ENCODE data around the gene TOMM20. TPM values are rescaled to one million over a fixed set of nuclear protein-coding genes. Genes with fewer than 3 reads are reported as not detected.

The TOMM20 gene
- total RNA-seq, 1 experiment from 2014 or later, result 184 TPM

- Histone ChIP-seq H3K27me3 (ENCODE audit: insufficient read depth, low read length) (no peaks in the 10 kb centered on the region), H3K9ac (ENCODE audit: low read length) (no peak overlapping the region), H3K9me3 (ENCODE audit: control insufficient read depth in 1 of 2, insufficient read depth in 1 of 2, low read depth in 1 of 2, low read length in 2 of 2) (no peaks in the 10 kb centered on the region), H3K4me3 (replicated peaks in 1 of 2; ENCODE audit: low read depth in 1 of 2, low read length in 2 of 2) (no peak overlapping the region), H3K4me1 (ENCODE audit: control insufficient read depth in 1 of 2, insufficient read depth in 2 of 2, low read length in 2 of 2) (no peaks in the 10 kb centered on the region), H3K36me3 (ENCODE audit: control insufficient read depth in 1 of 2, insufficient read depth in 2 of 2, low read length in 2 of 2) (peaks cover 17 to 35% of the 10 kb centered on the region in 2 experiments; a peak in 3 of 4 replicates), H3K79me2 (ENCODE audit: insufficient read depth, low read length) (no peaks in the 10 kb centered on the region), H3K27ac (ENCODE audit: low read depth, low read length) (no peak overlapping the region), H2AFZ (ENCODE audit: low read depth, low read length, poor library complexity, severe bottlenecking) (no peak overlapping the region), H3K4me2 (ENCODE audit: low read length) (no peak overlapping the region), H3K9me2 (ENCODE audit: insufficient read depth) (no peaks in the 10 kb centered on the region), H4K20me1 (ENCODE audit: insufficient read depth) (peaks cover 3% of the 10 kb centered on the region; the same call in 1 of the 2 replicates)
- ChIA-PET POLR2A (no interaction called here), CTCF (no interaction called here), RAD21 (ENCODE audit: low non-redundant PET in 1 of 2, low total read pairs in 2 of 2, uncharacterized antibody in 2 of 2, unreplicated experiment in 2 of 2) (no interaction called here)
- intact Hi-C loops (cut with micrococcal nuclease), result no loop called here
- TF ChIP-seq SP1 (IDR thresholded peaks at IDR 0.05; ENCODE audit: low read depth) (no peak), RAD21 (IDR thresholded peaks at IDR 0.05; ENCODE audit: low read depth) (no peak), CBX3 (IDR thresholded peaks at IDR 0.05; ENCODE audit: low read depth) (no peak), YY1 (IDR thresholded peaks at IDR 0.05; ENCODE audit: extremely low read depth, insufficient replicate concordance, low read depth, low read length) (no peak), ATF3 (IDR thresholded peaks at IDR 0.05) (no peak), SRF (IDR thresholded peaks at IDR 0.05; ENCODE audit: low read depth) (no peak), EZH2 (IDR thresholded peaks at IDR 0.05) (no peak), MAX (IDR thresholded peaks at IDR 0.05) (no peak), ZNF274 (IDR thresholded peaks at IDR 0.05; ENCODE audit: low read depth, low read length) (no peak)
- no peak for ATAC-seq
- no TSS peak for BruUV-seq (replicated peaks)
- DNase-seq (ENCODE audit: low read depth, low spot score), result no peak
These were observed 47.8 kb upstream of the TOMM20 start for GRCh38 chr1:235176486-235176885.

- Histone ChIP-seq H3K4me3 (replicated peaks in 1 of 2; ENCODE audit: low read depth in 1 of 2, low read length in 2 of 2) (no peak overlapping the region), H4K20me1 (ENCODE audit: insufficient read depth) (no peaks in the 10 kb centered on the region), H3K9me3 (ENCODE audit: control insufficient read depth in 1 of 2, insufficient read depth in 1 of 2, low read depth in 1 of 2, low read length in 2 of 2) (no peaks in the 10 kb centered on the region), H2AFZ (ENCODE audit: low read depth, low read length, poor library complexity, severe bottlenecking) (no peak overlapping the region), H3K27ac (ENCODE audit: low read depth, low read length) (no peak overlapping the region), H3K4me2 (ENCODE audit: low read length) (no peak overlapping the region), H3K27me3 (ENCODE audit: insufficient read depth, low read length) (no peaks in the 10 kb centered on the region), H3K9me2 (ENCODE audit: insufficient read depth) (no peaks in the 10 kb centered on the region), H3K4me1 (ENCODE audit: control insufficient read depth in 1 of 2, insufficient read depth in 2 of 2, low read length in 2 of 2) (no peaks in the 10 kb centered on the region), H3K79me2 (ENCODE audit: insufficient read depth, low read length) (no peaks in the 10 kb centered on the region), H3K36me3 (ENCODE audit: control insufficient read depth in 1 of 2, insufficient read depth in 2 of 2, low read length in 2 of 2) (peaks cover 7 to 16% of the 10 kb centered on the region in 2 experiments), H3K9ac (ENCODE audit: low read length) (no peak overlapping the region)
- DNase-seq (ENCODE audit: low read depth, low spot score), result no peak
- no peak for ATAC-seq
- BruUV-seq (replicated peaks), result no TSS peak
- POLR2A ChIA-PET, result no interaction called here
- intact Hi-C loops (cut with micrococcal nuclease), result loop anchor here (10.0 kb wide), 1 partner anchor 245 kb away; no protein-coding TSS in a partner anchor
- RAD21 ChIA-PET (ENCODE audit: low non-redundant PET in 1 of 2, low total read pairs in 2 of 2, uncharacterized antibody in 2 of 2, unreplicated experiment in 2 of 2), result no interaction called here
- CTCF ChIA-PET, result no interaction called here
- no peak for TF ChIP-seq ZFX (IDR thresholded peaks at IDR 0.05)
- TF ChIP-seq FOSL1 (IDR thresholded peaks at IDR 0.05; ENCODE audit: low read depth), result no peak
- TF ChIP-seq POLR2AphosphoS5 (IDR thresholded peaks at IDR 0.05; ENCODE audit: low read depth, low read length), result no peak
- no peak for TF ChIP-seq JUND (IDR thresholded peaks at IDR 0.05)
- TF ChIP-seq ELF1 (IDR thresholded peaks at IDR 0.05; ENCODE audit: borderline replicate concordance, low read depth), result no peak
- TF ChIP-seq REST (IDR thresholded peaks at IDR 0.05; ENCODE audit: low read depth), result no peak
- no peak for TF ChIP-seq SP1 (IDR thresholded peaks at IDR 0.05; ENCODE audit: low read depth)
- no peak for TF ChIP-seq SIN3A (IDR thresholded peaks at IDR 0.05; ENCODE audit: low read depth)
- no peak for TF ChIP-seq EZH2phosphoT487 (IDR thresholded peaks at IDR 0.05; ENCODE audit: borderline replicate concordance)
- TF ChIP-seq YY1 (IDR thresholded peaks at IDR 0.05; ENCODE audit: extremely low read depth, insufficient replicate concordance, low read depth, low read length), result no peak
These were observed 41.3 kb upstream of the TOMM20 start for GRCh38 chr1:235169986-235170385.
